Renal cortical epithelial cell (primary cell): ENCODE data around the gene CHRM3. TPM values are rescaled to one million over a fixed set of nuclear protein-coding genes. Genes with fewer than 3 reads are reported as not detected.
A peak's percentile ranks its signal among the peaks of the same experiment; 100 is the strongest.
"Not testable (repeated sequence)": the region's sequence is repeated elsewhere in the genome, so short reads cannot be mapped to it uniquely, and the experiment has no call there.

Source experiments
- DNase-seq: peaks from one replicate; pipeline ENCODE4 v3.0.0-alpha.2; 2011; ENCODE audit warnings: low read depth
- total RNA-seq: library from RNA; depleted of rRNA; stranded (reverse); fragments of >200 nt; gene quantifications from 2 replicates; pipeline ENCODE4 v1.2.3, GENCODE V29; 2014

The CHRM3 gene
- 8.6 TPM in 1 of 2 replicates, not detected in the other for total RNA-seq

DNA sequence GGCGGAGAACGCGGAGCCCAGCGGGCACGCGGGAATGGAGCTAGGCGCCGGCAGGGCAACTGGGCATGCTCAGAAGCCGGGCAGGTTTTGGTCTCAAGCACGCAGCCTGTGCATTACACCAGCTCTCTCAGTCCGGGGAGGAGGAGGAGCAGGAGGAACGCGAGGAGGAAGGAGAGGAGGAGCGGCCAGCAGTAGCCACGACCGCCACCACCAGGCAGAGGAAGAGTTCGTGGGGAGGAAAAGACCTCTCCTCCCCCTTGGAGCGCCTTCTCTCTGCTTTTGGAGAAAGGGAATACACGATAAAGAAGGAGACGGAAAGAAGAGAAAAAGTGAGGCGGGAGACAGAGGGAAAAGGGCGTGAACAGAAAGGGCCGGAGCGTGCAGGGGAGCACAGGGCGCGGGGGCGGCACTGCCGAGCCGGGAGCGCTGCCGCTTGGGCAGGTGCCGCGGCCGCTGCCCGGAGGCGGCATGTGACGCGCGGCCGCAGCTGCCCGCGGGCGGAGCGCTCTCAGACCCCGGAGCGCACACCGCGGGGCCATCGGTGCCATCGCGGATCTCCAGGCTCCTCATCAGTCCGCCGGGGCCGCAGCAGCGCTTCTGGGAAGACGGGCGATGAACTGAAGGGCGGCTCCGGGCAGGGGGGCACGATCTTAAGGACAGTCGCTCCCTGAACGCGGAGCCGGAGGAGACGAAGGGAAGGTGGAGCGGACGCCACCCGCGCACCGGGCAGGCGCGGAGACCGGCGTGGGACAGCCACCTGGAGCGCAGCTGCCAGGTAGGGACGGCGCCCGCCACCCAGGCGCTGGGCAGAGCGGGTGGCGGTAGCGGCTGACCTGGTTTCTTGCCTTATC, at the start of gene CHRM3:
Gene CHRM3 (plus strand): TSS at position 116 of the 851 bp plus-strand sequence. CDS start 520,884 bp downstream, outside the sequence.
- peak; percentile 55 for DNase-seq

DNA sequence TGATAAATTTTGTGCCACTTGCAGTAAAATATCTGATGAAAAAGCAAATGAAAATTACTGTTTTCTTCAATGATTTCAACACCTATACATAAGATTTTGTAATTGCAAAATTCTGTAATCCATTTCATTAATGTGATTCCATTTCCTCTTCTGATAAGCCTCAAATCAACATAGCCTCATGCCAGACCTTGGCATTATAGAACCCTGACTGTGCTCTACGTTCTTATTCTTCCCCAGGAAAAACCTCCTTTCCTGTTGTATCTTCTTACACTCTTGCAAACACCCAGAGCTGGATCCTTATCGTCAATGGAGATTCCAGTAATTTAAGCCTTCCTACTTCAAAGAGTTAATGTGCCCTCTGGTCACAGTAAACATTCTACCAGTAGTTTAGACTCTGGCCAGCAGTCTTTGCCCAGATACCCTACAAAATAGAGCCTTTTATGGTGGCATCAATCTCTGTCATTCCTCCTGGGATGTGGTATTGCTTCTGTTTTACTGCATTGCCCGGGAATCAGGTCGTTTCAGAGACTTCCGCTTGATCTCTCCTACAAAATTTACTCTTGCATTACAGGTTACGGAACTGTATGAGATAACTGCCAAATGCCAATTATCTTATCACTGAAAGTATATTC, 48.5 kb upstream of the CHRM3 start:
- DNase-seq, result no peak

DNA sequence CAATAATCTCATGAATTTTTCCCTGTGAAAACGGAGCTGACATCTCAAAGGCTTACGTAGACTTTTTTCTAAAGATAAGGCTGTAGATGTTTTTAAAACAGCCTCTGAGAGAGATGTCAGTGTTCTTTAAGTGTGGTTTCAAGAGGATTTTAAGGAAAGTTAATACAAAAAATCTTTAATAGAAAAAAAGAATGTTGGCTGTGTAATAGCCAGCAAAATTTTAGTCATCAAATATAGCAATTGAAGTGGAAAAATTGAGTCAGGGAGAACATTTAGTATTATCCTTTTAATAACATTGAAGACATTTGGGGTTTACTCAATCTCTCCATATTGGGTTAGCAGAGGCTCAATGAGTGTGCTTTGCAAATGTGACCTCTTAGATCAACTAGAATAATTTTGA, 38.6 kb upstream of the CHRM3 start:
- no peak for DNase-seq

DNA sequence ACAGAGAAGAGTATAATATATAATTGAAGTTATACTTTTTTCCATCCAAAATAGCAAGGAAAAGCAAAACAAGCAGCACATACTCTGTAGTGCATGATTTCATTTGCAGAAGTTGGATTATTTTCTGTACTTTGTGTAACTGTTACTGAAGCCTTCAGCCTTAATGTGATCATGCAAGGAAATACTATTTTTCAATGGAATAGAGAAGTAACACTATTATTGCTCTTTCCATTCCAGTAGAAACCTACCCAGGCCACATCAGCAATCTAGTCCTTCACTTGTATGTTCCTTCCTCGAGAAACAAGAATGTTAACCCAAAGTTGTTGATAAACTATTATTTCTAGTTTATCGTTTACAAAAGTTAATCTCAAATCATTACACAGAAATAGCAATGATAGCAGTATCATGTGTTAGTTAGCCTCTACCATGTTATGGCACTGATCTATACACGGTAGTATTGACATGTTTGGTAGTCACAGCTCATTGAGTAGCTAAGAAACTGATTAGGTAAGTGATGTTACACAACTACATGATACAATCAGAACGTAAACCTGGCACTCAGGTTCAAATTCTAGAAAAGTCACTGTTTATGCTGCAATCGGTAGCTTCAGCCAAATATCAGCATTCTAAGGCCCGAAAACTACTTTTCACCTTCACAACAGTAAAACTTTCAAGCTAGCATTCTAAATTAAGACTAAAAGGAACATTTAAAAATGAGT, 37.6 kb upstream of the CHRM3 start:
- no peak for DNase-seq

DNA sequence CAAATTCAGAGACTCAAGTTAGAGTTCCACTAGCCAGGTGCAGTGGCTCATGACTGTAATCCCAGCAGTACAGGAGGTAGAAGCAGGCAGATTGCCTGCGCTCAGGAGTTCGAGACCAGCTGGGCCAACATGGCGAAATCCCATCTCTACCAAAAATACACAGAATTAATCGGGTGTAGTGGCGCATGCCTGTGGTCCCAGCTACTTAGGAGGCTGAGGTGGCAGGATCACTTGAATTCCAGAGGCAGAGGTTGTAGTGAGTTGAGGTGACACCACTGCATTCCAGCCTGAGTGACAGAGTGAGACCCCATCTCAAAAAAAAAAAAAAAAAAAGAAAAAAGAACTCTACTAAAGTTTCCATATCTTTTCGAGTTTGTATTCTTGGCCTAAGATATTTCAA, 36.7 kb upstream of the CHRM3 start:
- DNase-seq, result no peak

DNA sequence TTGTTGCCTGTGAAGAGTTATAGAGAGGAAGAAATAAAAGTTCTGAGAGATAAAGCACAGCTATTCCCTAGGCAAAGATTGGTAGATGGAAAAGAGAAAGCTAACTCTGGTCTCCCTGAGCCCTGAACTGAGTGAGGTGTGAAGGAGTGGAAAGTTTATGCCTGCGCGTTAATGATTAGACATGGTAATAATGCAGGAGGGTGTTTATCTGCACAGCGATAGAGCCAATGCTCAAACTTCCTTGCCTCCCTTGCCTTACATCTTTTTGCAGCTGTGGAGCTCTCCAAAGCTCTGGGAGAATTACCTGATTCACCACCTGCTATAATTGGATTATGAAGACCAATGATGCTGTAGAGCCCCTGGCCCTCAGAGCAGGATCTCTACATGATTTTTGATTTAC, 32.8 kb upstream of the CHRM3 start:
- peak; percentile 78 for DNase-seq

DNA sequence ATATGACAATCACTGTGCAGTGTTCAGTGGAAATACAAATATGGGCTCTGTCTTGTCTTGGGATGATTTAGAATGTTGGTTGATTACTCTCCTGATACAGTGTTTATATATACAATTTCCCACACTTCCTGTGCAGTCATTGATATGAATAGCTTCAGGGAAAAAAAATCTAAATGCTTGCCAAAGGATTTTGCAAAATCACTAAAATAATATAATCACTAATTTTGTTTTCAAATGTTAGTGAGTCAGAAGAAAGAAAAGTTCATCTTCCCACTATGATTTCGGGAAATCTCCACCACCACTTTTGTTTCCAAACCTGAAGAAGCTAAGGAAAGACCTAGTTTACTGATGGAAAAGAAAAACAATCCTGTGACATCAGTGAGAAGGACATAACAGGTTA, 32.1 kb upstream of the CHRM3 start:
- DNase-seq, result peak; percentile 2

DNA sequence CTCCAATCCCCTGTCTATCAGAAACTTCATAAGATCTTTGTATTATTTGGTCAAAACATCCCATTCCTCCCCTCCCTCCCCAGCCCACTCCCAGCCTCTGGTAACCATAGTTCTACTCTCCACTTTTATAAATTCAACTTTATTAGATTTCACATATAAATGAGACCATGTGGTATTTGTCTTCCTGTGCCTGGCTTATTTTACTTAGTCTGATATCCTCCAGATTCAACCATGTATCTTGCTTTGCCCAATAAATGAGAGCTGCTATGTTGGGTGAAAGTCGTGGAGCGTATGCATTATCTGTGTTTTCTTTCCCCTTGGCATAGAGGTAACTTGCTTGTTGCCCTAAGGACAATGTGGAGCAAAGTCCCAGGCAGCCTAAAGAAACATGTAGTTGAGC, 28.5 kb upstream of the CHRM3 start:
- no peak for DNase-seq

DNA sequence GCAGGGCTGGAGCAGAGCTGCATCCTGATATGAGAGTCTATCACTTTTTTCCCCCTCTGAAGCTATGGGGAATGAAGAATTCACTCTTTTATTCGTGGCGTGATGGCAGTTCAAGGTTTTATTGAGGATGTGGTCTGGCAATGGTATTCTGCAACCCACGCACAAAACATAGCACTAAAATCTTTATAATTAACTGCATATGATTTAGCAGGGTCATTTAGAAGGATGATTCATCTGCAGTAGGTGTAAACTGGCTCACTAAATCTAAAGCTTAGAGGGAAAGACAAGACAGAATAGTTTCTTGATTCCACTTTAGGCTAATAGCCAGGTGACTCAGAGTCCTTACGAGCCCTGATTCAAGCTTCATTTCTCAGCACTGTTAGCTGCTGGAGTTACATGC, 25.0 kb upstream of the CHRM3 start:
- peak; percentile 96 for DNase-seq

DNA sequence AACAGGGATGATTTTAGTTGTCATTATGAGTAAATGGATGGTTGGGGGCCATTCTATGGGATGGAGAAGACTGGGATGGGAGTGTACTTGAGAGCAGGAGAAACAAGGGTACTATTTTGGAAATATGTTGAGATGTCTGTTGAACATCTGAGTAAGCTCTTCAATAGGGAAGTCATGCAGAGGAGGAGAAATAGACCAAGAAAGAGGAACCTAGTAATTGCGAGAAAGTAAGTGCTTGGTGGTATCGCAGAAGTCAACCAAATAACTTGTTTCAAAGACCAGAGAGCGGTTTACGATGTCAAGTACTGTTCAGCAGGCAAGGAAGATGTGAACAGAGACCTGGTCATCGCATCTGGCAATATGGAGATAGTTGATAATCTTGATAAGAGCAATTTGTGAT, 22.4 kb upstream of the CHRM3 start:
- no peak for DNase-seq

DNA sequence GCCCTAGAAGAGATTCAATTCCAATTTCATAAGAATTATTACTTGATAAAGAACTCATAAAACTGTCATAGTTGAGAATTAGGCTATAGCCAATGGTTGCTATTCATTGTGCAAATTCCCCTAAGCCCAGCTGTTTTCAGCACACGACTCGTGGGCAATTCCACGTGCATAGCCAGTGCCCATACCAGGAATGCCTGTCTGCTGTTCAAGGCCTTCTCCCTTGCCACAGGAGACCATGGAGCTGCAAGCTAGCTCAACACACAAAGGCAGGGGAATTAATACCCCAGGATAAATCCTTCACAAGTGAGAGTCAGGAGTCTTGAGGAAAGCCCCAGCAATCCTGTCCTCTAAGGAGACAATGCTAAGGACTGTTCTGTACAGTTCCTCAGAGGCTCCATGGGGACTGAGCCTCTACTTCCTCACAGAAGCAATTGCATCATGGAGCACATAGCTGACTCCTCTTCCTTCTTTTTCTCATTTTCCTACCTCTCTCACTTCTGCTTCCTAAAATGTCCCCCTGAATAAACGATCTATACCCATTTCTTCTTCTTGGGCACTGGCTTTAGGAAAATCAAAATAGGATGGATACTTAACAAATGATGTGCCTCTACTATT, 19.1 kb upstream of the CHRM3 start:
- no peak for DNase-seq

DNA sequence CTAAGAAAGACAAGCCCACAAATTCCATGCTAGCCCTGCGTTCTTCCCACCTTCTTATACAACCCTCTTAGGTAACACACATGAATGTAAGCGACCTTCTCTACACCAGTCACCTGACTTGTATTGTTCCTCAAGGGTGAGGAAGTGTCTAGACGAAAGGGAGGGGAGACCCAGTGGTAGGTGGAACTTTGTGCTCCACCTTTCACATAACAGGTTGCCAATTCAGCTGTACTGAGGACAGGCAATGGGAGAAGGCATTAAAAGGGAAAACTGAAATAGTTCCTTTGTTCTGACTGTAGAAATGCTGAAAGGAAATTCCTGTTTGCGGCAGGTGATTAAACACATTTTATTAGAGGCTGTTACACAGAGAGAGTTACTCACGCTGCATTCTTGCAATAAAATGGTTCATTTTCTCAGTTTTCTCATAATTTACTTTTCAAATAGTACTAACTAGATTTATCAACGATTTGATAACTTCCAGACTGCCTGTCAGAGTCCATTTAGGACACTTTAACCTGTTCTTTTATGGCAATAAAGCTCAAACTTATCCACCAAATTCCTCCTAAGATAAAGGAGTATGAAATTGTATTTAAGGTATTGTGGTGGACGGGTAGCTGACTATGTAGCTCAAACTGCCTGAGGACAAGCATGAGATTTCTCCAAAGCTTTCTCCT, 17.8 kb upstream of the CHRM3 start:
- peak; percentile 56 for DNase-seq

DNA sequence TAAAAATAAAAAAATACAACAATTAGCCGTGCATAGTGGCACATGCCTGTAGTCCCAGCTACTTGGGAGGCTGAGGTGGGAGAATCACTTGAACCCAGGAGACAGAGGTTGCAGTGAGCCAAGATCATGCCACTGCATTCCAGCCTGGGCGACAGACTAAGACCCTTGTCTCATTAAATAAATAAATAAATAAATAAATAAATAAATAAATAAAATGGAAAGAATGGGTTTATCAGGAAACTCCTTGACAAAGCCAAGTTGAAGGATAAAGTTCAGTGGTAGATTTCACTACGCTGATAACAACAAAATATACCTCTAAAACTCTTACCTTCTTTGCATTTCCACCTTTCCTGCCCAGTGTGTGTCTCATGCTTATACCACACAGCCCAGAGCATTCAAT, 15.5 kb upstream of the CHRM3 start:
- not testable (repeated sequence) for DNase-seq

DNA sequence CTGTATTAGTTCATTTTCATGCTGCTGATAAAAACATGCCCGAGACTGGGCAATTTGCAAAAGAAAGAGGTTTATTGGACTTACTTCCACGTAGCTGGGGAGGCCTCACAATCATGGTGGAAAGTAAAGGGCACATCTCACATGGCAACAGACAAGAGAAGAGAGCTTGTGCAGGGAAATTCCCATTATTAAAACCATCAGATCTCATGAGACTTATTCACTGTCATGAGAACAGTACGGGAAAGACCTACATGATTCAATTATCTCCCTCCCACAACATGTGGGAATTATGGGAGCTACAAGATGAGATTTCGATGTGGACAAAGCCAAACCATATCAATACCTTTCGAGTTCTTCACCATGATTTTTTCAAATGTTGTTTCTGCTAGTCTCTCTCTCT, 3.7 kb upstream of the CHRM3 start:
- no peak for DNase-seq

DNA sequence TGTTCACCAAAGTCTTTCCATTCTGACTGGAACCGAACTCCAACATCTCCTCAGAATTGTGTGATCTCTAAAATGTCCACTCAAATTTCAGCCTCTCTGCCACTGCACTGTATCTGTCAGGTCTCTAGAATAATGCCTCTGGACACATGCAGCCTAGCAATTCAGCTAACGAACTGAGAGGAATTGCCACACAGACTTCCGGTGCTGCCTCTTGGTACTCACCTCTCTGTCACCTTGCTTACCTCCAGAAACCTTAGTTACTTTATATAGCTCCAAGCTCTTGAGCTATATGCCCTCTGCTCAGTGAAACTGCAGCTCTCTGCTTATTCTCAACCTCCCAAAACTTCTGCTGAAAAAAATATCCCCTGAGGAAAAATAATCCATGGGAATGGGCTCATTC, 2.7 kb upstream of the CHRM3 start:
- DNase-seq, result no peak

DNA sequence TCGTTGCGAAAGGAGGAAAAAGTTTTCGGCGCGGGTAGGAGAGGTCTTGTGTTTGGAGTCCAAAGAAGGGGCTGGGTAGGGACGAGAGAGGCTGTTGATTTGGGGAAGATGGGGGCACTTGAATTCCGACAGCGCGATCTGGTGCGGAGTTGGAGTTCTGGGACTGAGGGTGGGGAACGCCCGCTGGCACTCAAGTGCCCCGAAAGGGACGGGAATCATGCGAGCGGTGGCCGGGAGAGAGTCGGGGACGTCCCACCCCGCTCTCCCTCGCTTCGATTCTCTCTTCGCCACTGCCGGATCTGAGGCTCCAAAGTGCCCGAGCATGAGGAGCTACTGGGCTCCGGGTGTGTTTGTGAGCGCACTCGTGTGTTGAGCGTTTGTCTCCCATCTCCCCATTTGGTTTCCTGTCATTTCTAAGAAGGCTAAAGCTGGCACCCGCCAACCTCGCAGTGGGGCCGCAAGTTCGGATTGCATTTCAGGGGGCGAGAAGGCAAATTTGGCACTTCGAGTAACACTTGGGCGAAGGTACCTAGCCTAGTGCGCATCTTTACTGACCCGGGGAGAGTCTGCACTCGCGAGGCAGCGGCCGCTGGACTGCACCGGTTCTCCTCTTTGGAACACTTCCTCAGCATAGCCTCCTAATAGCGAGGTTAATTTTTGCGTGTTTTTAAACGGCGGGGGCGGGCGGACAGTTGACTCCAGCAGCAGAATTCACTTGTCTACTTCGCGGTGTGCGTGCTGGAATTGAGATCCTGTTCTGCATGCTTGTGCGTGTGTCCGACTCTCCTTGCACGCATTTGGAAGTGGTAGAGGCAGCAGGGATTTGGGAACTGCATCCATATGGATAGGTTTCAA, 1.2 kb downstream of the CHRM3 start:
- DNase-seq, result no peak

DNA sequence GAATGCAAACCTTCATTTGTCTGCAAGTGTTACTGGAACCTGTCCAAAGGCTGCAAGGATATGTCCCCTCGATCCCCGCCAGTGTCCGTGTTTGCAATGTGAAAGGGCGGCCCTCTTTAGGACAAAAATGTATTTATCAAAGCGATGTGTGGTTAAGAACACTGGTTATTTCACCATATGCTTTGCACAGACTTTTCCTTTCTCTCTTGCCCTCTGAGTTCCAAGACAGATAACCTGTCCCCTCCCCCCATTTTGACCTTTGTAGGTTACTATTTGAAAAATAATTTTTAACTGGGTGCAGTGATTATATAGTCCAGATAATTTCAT, 1.8 kb downstream of the CHRM3 start:
- no peak for DNase-seq

DNA sequence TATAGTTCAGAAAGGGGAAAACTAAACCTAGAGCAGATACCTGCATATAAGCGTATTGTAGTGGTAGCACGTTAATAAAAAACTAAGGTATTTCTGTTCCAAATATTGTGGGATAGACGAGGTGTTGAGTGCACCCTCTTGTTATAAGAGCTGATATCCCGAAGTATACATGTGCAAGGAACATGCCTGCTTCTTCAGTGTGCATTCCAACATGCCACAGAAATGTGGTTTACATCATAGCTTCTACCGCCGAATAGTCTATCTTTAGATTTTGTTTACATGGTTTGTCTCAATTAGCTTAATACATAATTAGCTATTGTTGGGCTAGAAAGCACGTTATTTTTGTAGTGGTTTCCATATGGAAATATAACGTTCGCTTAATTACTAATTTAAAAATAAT, 2.2 kb downstream of the CHRM3 start:
- no peak for DNase-seq

DNA sequence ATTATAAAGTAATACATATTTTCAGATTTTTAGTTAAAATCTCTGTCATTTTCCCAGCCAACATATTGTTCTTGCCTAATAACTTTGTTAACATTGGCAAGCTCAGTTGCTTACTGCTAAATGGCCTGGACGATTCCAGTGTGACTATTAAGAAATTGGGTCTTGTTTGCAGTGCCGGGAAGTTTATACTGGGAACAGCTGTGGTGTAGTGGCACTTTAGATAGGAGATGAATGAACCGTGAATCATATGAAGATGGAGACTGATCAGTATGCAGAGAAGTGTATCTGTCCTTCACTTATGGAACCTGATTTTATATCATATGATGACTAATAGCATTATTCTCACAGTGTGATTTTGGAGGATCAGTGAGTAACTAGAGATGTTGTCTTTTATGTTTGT, 3.3 kb downstream of the CHRM3 start:
- DNase-seq, result no peak

DNA sequence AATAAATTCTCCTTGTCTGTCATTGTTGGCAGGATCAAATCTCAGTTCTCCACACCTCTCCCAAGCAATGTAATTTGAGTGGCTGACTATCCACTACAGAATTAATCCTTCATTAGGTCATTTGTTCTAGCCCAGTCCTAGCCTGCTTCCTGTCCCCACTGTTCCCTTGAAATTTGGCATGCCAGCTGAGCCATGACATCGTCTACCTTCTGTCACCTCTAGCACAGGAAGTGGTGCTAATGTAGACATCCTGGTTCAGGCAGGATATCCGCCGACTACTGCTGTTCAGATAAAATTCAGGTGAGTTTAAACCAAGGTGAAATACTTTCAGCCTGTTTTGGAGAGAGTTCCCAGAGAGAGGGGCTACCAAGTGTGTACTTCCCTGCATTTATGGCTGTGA, 5.9 kb downstream of the CHRM3 start:
- no peak for DNase-seq

DNA sequence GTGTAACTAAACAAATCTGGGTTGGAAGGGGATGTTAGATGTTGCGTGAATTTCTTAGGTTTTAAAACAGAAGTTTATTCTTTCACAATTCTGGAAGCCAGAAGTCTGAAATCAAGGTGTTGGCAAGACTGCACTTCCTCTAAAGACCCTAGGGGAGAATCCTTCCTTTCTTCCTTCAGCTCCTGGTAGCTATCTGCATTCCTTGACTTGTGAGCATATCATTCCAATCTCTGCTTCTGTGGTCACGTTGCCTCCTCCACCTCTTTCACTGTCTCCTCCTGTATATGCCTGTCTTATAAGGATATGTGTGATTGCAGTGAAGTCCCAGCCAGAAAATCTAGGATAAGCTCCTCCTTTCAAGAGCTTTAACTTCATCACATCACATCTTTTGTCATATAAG, 7.7 kb downstream of the CHRM3 start:
- no peak for DNase-seq
